Aorta (tissue), 5 donors: ENCODE measurements around the gene BPIFB3. TPM values are rescaled to one million over a fixed set of nuclear protein-coding genes. Genes with fewer than 3 reads are reported as not detected.

Experiments
- ATAC-seq: fragments of 200-7000 bp; cut with Tn5 transposase; one replicate; pipeline ENCODE4 v1.9.1; 2022; ENCODE audit warnings: moderate library complexity; ENCODE audit not compliant: low FRiP score
- DNase-seq, 2 donors: peaks; one replicate each; pipeline ENCODE4 v3.0.0-alpha.2; 2020
- H3K27ac ChIP-seq, 2 donors: one replicate each; pipeline ENCODE4 v1.5.1; 2013; ENCODE audit warnings: low read length in 2 of 2, mild to moderate bottlenecking in 2 of 2, moderate library complexity in 2 of 2, control low read depth in 1 of 2, inconsistent platforms in 1 of 2, low read depth in 1 of 2
- H3K27me3 ChIP-seq, 2 donors: one replicate each; pipeline ENCODE4 v1.6.1; 2013; ENCODE audit warnings: control low read depth in 1 of 2, low read length in 1 of 2, mild to moderate bottlenecking in 1 of 2, moderate library complexity in 1 of 2; ENCODE audit not compliant: insufficient read depth in 2 of 2, control insufficient read depth in 1 of 2
- H3K36me3 ChIP-seq, 2 donors: one replicate each; pipeline ENCODE4 v1.6.1; 2013; ENCODE audit warnings: control low read depth in 1 of 2, low read length in 1 of 2, mild to moderate bottlenecking in 1 of 2; ENCODE audit not compliant: insufficient read depth in 2 of 2, control insufficient read depth in 1 of 2
- H3K4me1 ChIP-seq, 2 donors: one replicate each; pipeline ENCODE4 v1.6.1; 2013; ENCODE audit warnings: low read length in 2 of 2, control low read depth in 1 of 2, mild to moderate bottlenecking in 1 of 2, moderate library complexity in 1 of 2; ENCODE audit not compliant: insufficient read depth in 2 of 2, control insufficient read depth in 1 of 2
- H3K4me3 ChIP-seq, 2 donors: one replicate each; pipeline ENCODE4 v1.5.1; 2013; ENCODE audit warnings: low read length in 2 of 2, control low read depth in 1 of 2, mild to moderate bottlenecking in 1 of 2
- H3K9me3 ChIP-seq: one replicate; pipeline ENCODE4 v1.6.1; 2013; ENCODE audit warnings: mild to moderate bottlenecking, low read length; ENCODE audit not compliant: control insufficient read depth
- WGBS, 2 donors: extraction: QIAGEN DNeasy Blood & Tissue Kit; methylation state at CpG; one replicate each; pipeline ENCODE4 v1.1.7; 2013; 5-methylcytosine and 5-hydroxymethylcytosine counted together
- intact Hi-C, 2 donors: fragments of 100-400 bp; cut with DNase I; formaldehyde crosslinking; loops; one replicate each; pipeline versions ENCODE4 v1.14.2 to v1.15.0; 2022
- long read RNA-seq, 2 donors: library from polyadenylated mRNA; unstranded; transcript quantifications; one replicate each; pipeline ENCODE4 v2.0.0, GENCODE V29; 2020 to 2021
- polyA plus RNA-seq, 2 donors: library from polyadenylated mRNA; stranded (reverse); fragments of 200-250 nt; gene quantifications; one replicate each; pipeline ENCODE4 v1.2.3, GENCODE V29; 2013
- total RNA-seq, 2 donors: library from RNA; stranded (reverse); fragmentation: NEBNext Ultra II Directional; extraction: Animal tissue kit (Norgen Biotek cat#: 25700); gene quantifications; one replicate each; pipeline ENCODE4 v1.2.1, GENCODE V29; 2021
- donor health status: healthy with polysubstance abuse.
- donor health status: Bipolar disorder and iron deficiency.
- donor health status: DM: no; HTN: no; CAD: no.
- donor health status: DM: no; HTN: no; CAD: no.
- donor health status: DM: yes; HTN: yes; CAD: no.

The BPIFB3 gene
- total RNA-seq = not detected
- polyA plus RNA-seq = not detected
- long read RNA-seq, donor 1 = 0 reads
- long read RNA-seq, donor 2 = 0 reads

GRCh38 chr20:33053291-33054106 is at the start of gene BPIFB3:
BPIFB3 (plus strand) TSS chr20:33053903; CDS start chr20:33055436, 1,533 bp downstream.
- DNase-seq = no peak
- ATAC-seq = no peak
- no peak within 1 kb of the TSS for H3K4me3 ChIP-seq
- intact Hi-C loops = no loop called here
- no peaks in the 10 kb centered on the region for H3K27me3 ChIP-seq
- no peaks in the 10 kb centered on the region for H3K36me3 ChIP-seq
- H3K4me1 ChIP-seq = no peaks in the 10 kb centered on the region
- 61 to 66% methylated on average over 25 of the region's 25 CpGs for WGBS, 2 donors
- no peaks in the 10 kb centered on the region for H3K9me3 ChIP-seq
- no peak within 1 kb of the TSS for H3K27ac ChIP-seq

- no peak within 1 kb of the TSS for H3K4me3 ChIP-seq
- H3K27ac ChIP-seq = no peak within 1 kb of the TSS
- no peaks in the 10 kb centered on the region for H3K36me3 ChIP-seq
- ATAC-seq = no peak
- H3K27me3 ChIP-seq = no peaks in the 10 kb centered on the region
- 75 to 81% methylated on average over 6 of the region's 6 CpGs for WGBS, 2 donors
- intact Hi-C loops = no loop called here
- H3K9me3 ChIP-seq = no peaks in the 10 kb centered on the region
- DNase-seq = peak in 1 of 2 donors; percentile 20
- no peaks in the 10 kb centered on the region for H3K4me1 ChIP-seq
These were observed 49.5 kb upstream of the BPIFB3 start, which contains the start of gene SUN5 for GRCh38 chr20:33004141-33004751. SUN5 (minus strand) TSS chr20:33004433; CDS start chr20:33004340, 93 bp downstream.

- Histone ChIP-seq H3K27me3 (no peaks in the 10 kb centered on the region), H3K27ac (no peak overlapping the region), H3K9me3 (no peaks in the 10 kb centered on the region), H3K4me3 (no peak overlapping the region), H3K36me3 (no peaks in the 10 kb centered on the region), H3K4me1 (no peaks in the 10 kb centered on the region)
- no peak for ATAC-seq
- DNase-seq = no peak
- 53 to 62% methylated on average over 4 of the region's 4 CpGs for WGBS, 2 donors
- intact Hi-C loops = no loop called here
These were observed 48.6 kb upstream of the BPIFB3 start for GRCh38 chr20:33005132-33005566.

- no peak for ATAC-seq
- Histone ChIP-seq H3K4me3 (no peak overlapping the region), H3K27me3 (no peaks in the 10 kb centered on the region), H3K36me3 (no peaks in the 10 kb centered on the region), H3K9me3 (no peaks in the 10 kb centered on the region), H3K27ac (no peak overlapping the region), H3K4me1 (no peaks in the 10 kb centered on the region)
- intact Hi-C loops = no loop called here
- WGBS, 2 donors = 73 to 92% methylated on average over 8 of the region's 8 CpGs
- DNase-seq = peak in 1 of 2 donors; percentile 56
These were observed 47.6 kb upstream of the BPIFB3 start for GRCh38 chr20:33005908-33006775.

GRCh38 chr20:33006776-33007375 is 46.8 kb upstream of the BPIFB3 start:
- DNase-seq (no peak), ATAC-seq (no peak)
- intact Hi-C loops = no loop called here
- no peaks in the 10 kb centered on the region for H3K4me1 ChIP-seq
- H3K9me3 ChIP-seq = no peaks in the 10 kb centered on the region
- no peaks in the 10 kb centered on the region for H3K36me3 ChIP-seq
- no peak overlapping the region for H3K27ac ChIP-seq
- no peaks in the 10 kb centered on the region for H3K27me3 ChIP-seq
- H3K4me3 ChIP-seq = no peak overlapping the region
- WGBS, 2 donors = 78% methylated on average over 8 of the region's 8 CpGs

- intact Hi-C loops = no loop called here
- no peak within 1 kb of the TSS for H3K4me3 ChIP-seq
- ATAC-seq = no peak
- no peaks in the 10 kb centered on the region for H3K36me3 ChIP-seq
- H3K4me1 ChIP-seq = no peaks in the 10 kb centered on the region
- H3K27ac ChIP-seq = no peak within 1 kb of the TSS
- WGBS, 2 donors = 84 to 85% methylated on average over 11 of the region's 11 CpGs
- no peaks in the 10 kb centered on the region for H3K27me3 ChIP-seq
- DNase-seq = no peak
- H3K9me3 ChIP-seq = no peaks in the 10 kb centered on the region
These were observed 46.0 kb upstream of the BPIFB3 start, which contains the start of gene BPIFB2 for GRCh38 chr20:33007376-33008335. BPIFB2 (plus strand) TSS chr20:33007704; CDS start chr20:33008575, 871 bp downstream.

GRCh38 chr20:33008336-33009213 is 45.1 kb upstream of the BPIFB3 start:
- H3K27ac ChIP-seq = no peak overlapping the region
- no peaks in the 10 kb centered on the region for H3K36me3 ChIP-seq
- H3K4me1 ChIP-seq = no peaks in the 10 kb centered on the region
- no peaks in the 10 kb centered on the region for H3K9me3 ChIP-seq
- WGBS, 2 donors = 82 to 85% methylated on average over 23 of the region's 23 CpGs
- no peak overlapping the region for H3K4me3 ChIP-seq
- ATAC-seq = no peak
- intact Hi-C loops = no loop called here
- H3K27me3 ChIP-seq = no peaks in the 10 kb centered on the region
- DNase-seq = no peak
